Measurements from ENCODE around the gene ZSWIM6. TPM values are rescaled to one million over a fixed set of nuclear protein-coding genes. Genes with fewer than 3 reads are reported as not detected.

The ZSWIM6 gene
- polyA plus RNA-seq, 1 experiment = 11.1 TPM

- no peak overlapping the region for H3K4me3 ChIP-seq (ENCODE audit: low read depth, low read length)
- no peaks in the 10 kb centered on the region for H3K36me3 ChIP-seq (ENCODE audit: control insufficient read depth, insufficient read depth, low read length)
- H3K27me3 ChIP-seq (ENCODE audit: control insufficient read depth, insufficient read depth, low read length) = no peaks in the 10 kb centered on the region
- ChIA-PET CTCF (no interaction called here), POLR2A (no interaction called here)
- DNase-seq (ENCODE audit: low read depth) = no peak
- TF ChIP-seq CTCF (IDR thresholded peaks at IDR 0.05; ENCODE audit: insufficient read depth, low read depth, low read length) = no peak
Observed at GRCh38 chr5:61464512-61464911, 132.5 kb downstream of the ZSWIM6 start.

- POLR2A ChIA-PET = no interaction called here
- Histone ChIP-seq H3K36me3 (ENCODE audit: control insufficient read depth, insufficient read depth, low read length) (no peaks in the 10 kb centered on the region), H3K27me3 (ENCODE audit: control insufficient read depth, insufficient read depth, low read length) (no peaks in the 10 kb centered on the region), H3K4me3 (ENCODE audit: low read depth, low read length) (no peak overlapping the region)
- no peak for TF ChIP-seq CTCF (IDR thresholded peaks at IDR 0.05; ENCODE audit: insufficient read depth, low read depth, low read length)
- CTCF ChIA-PET = no interaction called here
- DNase-seq (ENCODE audit: low read depth) = no peak
Observed at GRCh38 chr5:61465066-61465465, 133.0 kb downstream of the ZSWIM6 start.

- no peaks in the 10 kb centered on the region for H3K27me3 ChIP-seq (ENCODE audit: control insufficient read depth, insufficient read depth, low read length)
- no peaks in the 10 kb centered on the region for H3K36me3 ChIP-seq (ENCODE audit: control insufficient read depth, insufficient read depth, low read length)
- DNase-seq (ENCODE audit: low read depth) = no peak
- no peak for TF ChIP-seq CTCF (IDR thresholded peaks at IDR 0.05; ENCODE audit: insufficient read depth, low read depth, low read length)
- ChIA-PET CTCF (interaction anchor here (0.9 kb wide), 1 partner anchor 23 kb away, joined by 3 read pairs; no protein-coding TSS in a partner anchor), POLR2A (no interaction called here)
- no peak overlapping the region for H3K4me3 ChIP-seq (ENCODE audit: low read depth, low read length)
Observed at GRCh38 chr5:61465496-61465895, 133.4 kb downstream of the ZSWIM6 start.

GRCh38 chr5:61466017-61466416 is 134.0 kb downstream of the ZSWIM6 start:
- no peaks in the 10 kb centered on the region for H3K36me3 ChIP-seq (ENCODE audit: control insufficient read depth, insufficient read depth, low read length)
- H3K4me3 ChIP-seq (ENCODE audit: low read depth, low read length) = no peak overlapping the region
- no peaks in the 10 kb centered on the region for H3K27me3 ChIP-seq (ENCODE audit: control insufficient read depth, insufficient read depth, low read length)
- ChIA-PET POLR2A (no interaction called here), CTCF (interaction anchor here (0.8 to 0.9 kb wide), 2 partner anchors 9 to 23 kb away, joined by 3 read pairs; no protein-coding TSS in a partner anchor)
- DNase-seq (ENCODE audit: low read depth) = no peak
- TF ChIP-seq CTCF (IDR thresholded peaks at IDR 0.05; ENCODE audit: insufficient read depth, low read depth, low read length) = no peak

GRCh38 chr5:61467766-61468482 is 135.9 kb downstream of the ZSWIM6 start:
- CTCF ChIA-PET = interaction anchor here (0.6 kb wide), 1 partner anchor 46 kb away, joined by 4 read pairs; no protein-coding TSS in a partner anchor
- no peak for TF ChIP-seq CTCF (IDR thresholded peaks at IDR 0.05; ENCODE audit: insufficient read depth, low read depth, low read length)
- DNase-seq (ENCODE audit: low read depth) = peak; percentile 8
- H3K36me3 ChIP-seq (ENCODE audit: control insufficient read depth, insufficient read depth, low read length) = no peaks in the 10 kb centered on the region
- H3K27me3 ChIP-seq (ENCODE audit: control insufficient read depth, insufficient read depth, low read length) = no peaks in the 10 kb centered on the region
- H3K4me3 ChIP-seq (ENCODE audit: low read depth, low read length) = no peak overlapping the region
- POLR2A ChIA-PET = no interaction called here

Data from BJ (cell line).